Ovary (tissue), 3 donors: ENCODE data around the gene TLR9.

Experiments
- POLR2A ChIP-seq: fragments of 450-650 bp; IDR thresholded peaks from one replicate; pipeline ENCODE4 v1.6.1; 2017; ENCODE audit warnings: antibody characterized with exemption, mild to moderate bottlenecking, moderate library complexity
- TF ChIP-seq, protein P1 (sequence below), 3 donors: fragments of 450-650 bp in 2 of 3; fragments of 200-600 bp in 1 of 3; IDR thresholded peaks; one replicate each; pipeline versions ENCODE4 v1.5.1 to v1.8.0; 2016 to 2022; ENCODE audit warnings: antibody characterized with exemption in 3 of 3, mild to moderate bottlenecking in 1 of 3
- donor health status: DM: no; HTN: no; CAD: no.

DNA sequence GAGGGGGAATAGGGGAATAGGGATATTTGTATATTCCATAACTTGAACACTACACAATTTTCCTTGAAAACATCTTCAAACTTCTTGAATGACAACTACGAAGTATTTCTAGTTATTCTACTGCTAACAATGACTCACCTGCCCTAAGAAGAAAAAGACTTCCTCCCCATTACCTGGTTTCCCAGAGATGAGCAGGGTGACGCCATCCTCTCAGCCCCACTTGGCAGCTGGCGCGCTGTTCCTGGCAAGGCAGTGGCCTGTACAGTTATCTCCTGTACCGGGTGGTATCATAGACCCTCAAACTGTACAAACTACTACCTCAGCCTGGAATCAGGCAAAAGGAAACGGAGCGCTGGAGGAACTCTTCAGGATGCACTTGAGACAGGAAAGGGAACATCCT is 42.6 kb upstream of the TLR9 start:
- no peak for TF ChIP-seq POLR2A
- TF ChIP-seq, protein P1, sequence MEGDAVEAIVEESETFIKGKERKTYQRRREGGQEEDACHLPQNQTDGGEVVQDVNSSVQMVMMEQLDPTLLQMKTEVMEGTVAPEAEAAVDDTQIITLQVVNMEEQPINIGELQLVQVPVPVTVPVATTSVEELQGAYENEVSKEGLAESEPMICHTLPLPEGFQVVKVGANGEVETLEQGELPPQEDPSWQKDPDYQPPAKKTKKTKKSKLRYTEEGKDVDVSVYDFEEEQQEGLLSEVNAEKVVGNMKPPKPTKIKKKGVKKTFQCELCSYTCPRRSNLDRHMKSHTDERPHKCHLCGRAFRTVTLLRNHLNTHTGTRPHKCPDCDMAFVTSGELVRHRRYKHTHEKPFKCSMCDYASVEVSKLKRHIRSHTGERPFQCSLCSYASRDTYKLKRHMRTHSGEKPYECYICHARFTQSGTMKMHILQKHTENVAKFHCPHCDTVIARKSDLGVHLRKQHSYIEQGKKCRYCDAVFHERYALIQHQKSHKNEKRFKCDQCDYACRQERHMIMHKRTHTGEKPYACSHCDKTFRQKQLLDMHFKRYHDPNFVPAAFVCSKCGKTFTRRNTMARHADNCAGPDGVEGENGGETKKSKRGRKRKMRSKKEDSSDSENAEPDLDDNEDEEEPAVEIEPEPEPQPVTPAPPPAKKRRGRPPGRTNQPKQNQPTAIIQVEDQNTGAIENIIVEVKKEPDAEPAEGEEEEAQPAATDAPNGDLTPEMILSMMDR (IDR thresholded peaks at IDR 0.05), result no peak
